CD14-positive monocyte (primary cell): ENCODE measurements around the gene MAMSTR. TPM values are rescaled to one million over a fixed set of nuclear protein-coding genes. Genes with fewer than 3 reads are reported as not detected.

Source experiments
- DNase-seq, 3 donors: peaks; one replicate each; pipeline ENCODE4 v3.0.0-alpha.2; 2011 to 2022
- H2AFZ ChIP-seq: 2 replicates; pipeline ENCODE4 v1.6.0; 2012; ENCODE audit warnings: mild to moderate bottlenecking, low read depth, low read length, inconsistent platforms; ENCODE audit not compliant: insufficient read depth, poor library complexity, severe bottlenecking
- H3K27ac ChIP-seq, 2 donors: 1 replicate in 1 of 2; 2 replicates in 1 of 2; pipeline ENCODE4 v1.5.1; 2012 to 2013; ENCODE audit warnings: low read length in 2 of 2, control low read depth in 1 of 2, inconsistent platforms in 1 of 2, low read depth in 1 of 2, mild to moderate bottlenecking in 1 of 2
- H3K27me3 ChIP-seq, 2 donors: one replicate each; pipeline versions ENCODE4 v1.6.0 to v1.6.1; 2011 to 2013; ENCODE audit warnings: low read length in 2 of 2; ENCODE audit not compliant: control insufficient read depth in 2 of 2, insufficient read depth in 2 of 2
- H3K36me3 ChIP-seq, 2 donors: replicated peaks in 1 of 2; 1 replicate in 1 of 2; 2 replicates in 1 of 2; pipeline versions ENCODE4 v1.5.1 to v1.6.1; 2012 to 2013; ENCODE audit warnings: low read length in 2 of 2, control low read depth in 1 of 2, inconsistent platforms in 1 of 2, mild to moderate bottlenecking in 1 of 2; ENCODE audit not compliant: insufficient read depth in 2 of 2, control insufficient read depth in 1 of 2
- H3K4me1 ChIP-seq, 2 donors: 1 replicate in 1 of 2; 2 replicates in 1 of 2; pipeline versions ENCODE4 v1.5.1 to v1.6.1; 2012 to 2013; ENCODE audit warnings: low read length in 2 of 2, control low read depth in 1 of 2, inconsistent platforms in 1 of 2, mild to moderate bottlenecking in 1 of 2, moderate library complexity in 1 of 2; ENCODE audit not compliant: insufficient read depth in 2 of 2, control insufficient read depth in 1 of 2
- H3K4me2 ChIP-seq: replicated peaks from 2 replicates; pipeline ENCODE3; 2012; ENCODE audit warnings: low read length, moderate library complexity, mild to moderate bottlenecking; ENCODE audit not compliant: poor library complexity, severe bottlenecking; ENCODE audit errors: extremely low read depth
- H3K4me3 ChIP-seq, 3 experiments: fragments of 200-600 bp in 1 of 3; sonication (generic) in 1 of 3; replicated peaks in 1 of 3; 1 replicate in 2 of 3; 2 replicates in 1 of 3; pipeline ENCODE4 v1.5.1; 2011 to 2013; ENCODE audit warnings: low read length in 3 of 3, mild to moderate bottlenecking in 3 of 3, control low read depth in 2 of 3, low read depth in 2 of 3, inconsistent platforms in 1 of 3, moderate library complexity in 1 of 3
- H3K79me2 ChIP-seq: 2 replicates; pipeline ENCODE4 v1.6.0; 2012; ENCODE audit warnings: mild to moderate bottlenecking, control low read depth, inconsistent platforms, low read length, moderate library complexity; ENCODE audit not compliant: insufficient read depth
- H3K9ac ChIP-seq: 2 replicates; pipeline ENCODE4 v1.6.0; 2017; ENCODE audit warnings: low read length, mild to moderate bottlenecking; ENCODE audit not compliant: insufficient read depth, poor library complexity, severe bottlenecking
- H3K9me3 ChIP-seq, 2 donors: replicated peaks in 1 of 2; 1 replicate in 1 of 2; 2 replicates in 1 of 2; pipeline versions ENCODE4 v1.5.1 to v1.6.1; 2012 to 2013; ENCODE audit warnings: low read length in 2 of 2, control low read depth in 1 of 2; ENCODE audit not compliant: control insufficient read depth in 1 of 2, insufficient read depth in 1 of 2
- H4K20me1 ChIP-seq: 2 replicates; pipeline ENCODE4 v1.6.0; 2012; ENCODE audit warnings: mild to moderate bottlenecking, low read length, control low read depth, moderate library complexity; ENCODE audit not compliant: insufficient read depth
- H3K27ac Mint-ChIP-seq, 7 donors: one replicate each; pipeline ENCODE4 v1.8.0; 2020; ENCODE audit warnings: mild to moderate bottlenecking in 7 of 7, mixed read lengths in 7 of 7, moderate library complexity in 6 of 7, inconsistent platforms in 2 of 7
- H3K27me3 Mint-ChIP-seq, 3 donors: one replicate each; pipeline ENCODE4 v1.8.0; 2021 to 2022; ENCODE audit warnings: low read depth in 3 of 3, mild to moderate bottlenecking in 3 of 3, mixed read lengths in 3 of 3, moderate library complexity in 3 of 3, inconsistent platforms in 1 of 3
- H3K36me3 Mint-ChIP-seq, 2 donors: one replicate each; pipeline ENCODE4 v1.8.0; 2020; ENCODE audit warnings: mixed read lengths in 2 of 2, inconsistent platforms in 1 of 2, mild to moderate bottlenecking in 1 of 2
- H3K4me1 Mint-ChIP-seq: one replicate; pipeline ENCODE4 v1.8.0; 2020; ENCODE audit warnings: mild to moderate bottlenecking, mixed read lengths
- H3K4me3 Mint-ChIP-seq, 2 donors: one replicate each; pipeline ENCODE4 v1.8.0; 2020; ENCODE audit warnings: mild to moderate bottlenecking in 2 of 2, mixed read lengths in 2 of 2, moderate library complexity in 1 of 2
- H3K9me3 Mint-ChIP-seq, 7 donors: one replicate each; pipeline ENCODE4 v1.8.0; 2020 to 2022; ENCODE audit warnings: mixed read lengths in 7 of 7, mild to moderate bottlenecking in 6 of 7, moderate library complexity in 6 of 7, inconsistent platforms in 2 of 7
- WGBS: methylation state at CpG from one replicate; pipeline ENCODE4 v1.1.5; 2013; ENCODE audit warnings: missing lambda C conversion rate; ENCODE audit not compliant: insufficient coverage; 5-methylcytosine and 5-hydroxymethylcytosine counted together
- intact Hi-C, 2 donors: fragments of 100-400 bp; cut with micrococcal nuclease; formaldehyde crosslinking; loops; one replicate each; pipeline versions ENCODE4 v1.15.0 to v1.15.1; 2023
- polyA plus RNA-seq, 3 donors: library from polyadenylated mRNA; depleted of rRNA in 1 of 3; unstranded in 2 of 3; stranded (reverse) in 1 of 3; fragments of 300-500 nt in 2 of 3; fragments of >200 nt in 1 of 3; fragmentation: Illumina TruSeq in 2 of 3; gene quantifications; 1 replicate in 2 of 3; 2 replicates in 1 of 3; pipeline ENCODE4 v1.2.3, GENCODE V29; 2012 to 2021
- TF ChIP-seq, protein P1 (sequence below): fragments of 200-600 bp; IDR thresholded peaks from one replicate; pipeline ENCODE4 v1.8.0; 2022; ENCODE audit warnings: antibody characterized with exemption, mild to moderate bottlenecking

The MAMSTR gene
- polyA plus RNA-seq, 3 donors, result 0.07 TPM; not detected in 2

- TF ChIP-seq, protein P1, sequence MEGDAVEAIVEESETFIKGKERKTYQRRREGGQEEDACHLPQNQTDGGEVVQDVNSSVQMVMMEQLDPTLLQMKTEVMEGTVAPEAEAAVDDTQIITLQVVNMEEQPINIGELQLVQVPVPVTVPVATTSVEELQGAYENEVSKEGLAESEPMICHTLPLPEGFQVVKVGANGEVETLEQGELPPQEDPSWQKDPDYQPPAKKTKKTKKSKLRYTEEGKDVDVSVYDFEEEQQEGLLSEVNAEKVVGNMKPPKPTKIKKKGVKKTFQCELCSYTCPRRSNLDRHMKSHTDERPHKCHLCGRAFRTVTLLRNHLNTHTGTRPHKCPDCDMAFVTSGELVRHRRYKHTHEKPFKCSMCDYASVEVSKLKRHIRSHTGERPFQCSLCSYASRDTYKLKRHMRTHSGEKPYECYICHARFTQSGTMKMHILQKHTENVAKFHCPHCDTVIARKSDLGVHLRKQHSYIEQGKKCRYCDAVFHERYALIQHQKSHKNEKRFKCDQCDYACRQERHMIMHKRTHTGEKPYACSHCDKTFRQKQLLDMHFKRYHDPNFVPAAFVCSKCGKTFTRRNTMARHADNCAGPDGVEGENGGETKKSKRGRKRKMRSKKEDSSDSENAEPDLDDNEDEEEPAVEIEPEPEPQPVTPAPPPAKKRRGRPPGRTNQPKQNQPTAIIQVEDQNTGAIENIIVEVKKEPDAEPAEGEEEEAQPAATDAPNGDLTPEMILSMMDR, result no peak
- peak in 2 of 3 donors; percentile 7 to 30 for DNase-seq
- WGBS, result 77% methylated on average over 6 of the region's 11 CpGs
- Mint-ChIP-seq H3K36me3 (no peaks in the 10 kb centered on the region), H3K4me3 (peak overlapping the region; percentile 40 to 48), H3K4me1 (peaks cover 13% of the 10 kb centered on the region), H3K27ac (peak overlapping the region in 1 of 7 donors; percentile 35), H3K27me3 (peaks cover 3 to 9% (median 7%) of the 10 kb centered on the region in 3 donors), H3K9me3 (peaks cover 0 to 3% (median 0%) of the 10 kb centered on the region in 7 donors)
- Histone ChIP-seq H3K27me3 (no peaks in the 10 kb centered on the region), H3K27ac (no peak overlapping the region), H3K36me3 (no peaks in the 10 kb centered on the region), H3K9ac (no peak overlapping the region), H3K9me3 (no peaks in the 10 kb centered on the region), H3K4me3 (peak overlapping the region in 1 of 3 experiments; percentile 26), H4K20me1 (no peaks in the 10 kb centered on the region), H2AFZ (peak overlapping the region; percentile 56), H3K4me2 (no peak overlapping the region), H3K79me2 (no peaks in the 10 kb centered on the region), H3K4me1 (no peaks in the 10 kb centered on the region)
- intact Hi-C loops, result no loop called here
Measured at GRCh38 chr19:48683349-48683748, 36.2 kb downstream of the MAMSTR start.

DNA sequence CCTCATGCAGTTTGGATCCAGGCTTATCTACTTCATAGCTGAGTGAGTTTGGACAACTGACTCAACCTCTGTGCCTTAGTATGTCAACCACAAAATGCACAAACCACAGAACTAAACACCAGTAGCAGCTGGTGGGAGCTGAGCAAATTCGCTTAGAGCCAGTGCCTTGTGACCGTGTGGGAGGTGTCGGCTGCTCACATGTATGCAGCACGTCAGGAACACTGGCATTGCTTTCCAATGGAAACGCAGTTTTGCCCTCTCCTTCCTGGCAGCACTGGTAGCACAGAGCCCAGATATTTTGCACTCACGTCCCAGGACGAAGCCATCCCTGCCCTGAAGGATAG, 38.4 kb downstream of the MAMSTR start:
- H3K9me3 Mint-ChIP-seq, result no peaks in the 10 kb centered on the region
- peaks cover 13% of the 10 kb centered on the region for H3K4me1 Mint-ChIP-seq
- H3K36me3 ChIP-seq, result no peaks in the 10 kb centered on the region
- H3K4me1 ChIP-seq, result no peaks in the 10 kb centered on the region
- intact Hi-C loops, result no loop called here
- 76% methylated on average over 6 of the region's 7 CpGs for WGBS
- H3K27ac ChIP-seq, result no peak overlapping the region
- H4K20me1 ChIP-seq, result no peaks in the 10 kb centered on the region
- no peaks in the 10 kb centered on the region for H3K79me2 ChIP-seq
- H3K9me3 ChIP-seq, result no peaks in the 10 kb centered on the region
- H3K4me2 ChIP-seq, result no peak overlapping the region
- H3K9ac ChIP-seq, result no peak overlapping the region
- H3K27me3 Mint-ChIP-seq, result peaks cover 1 to 10% (median 4%) of the 10 kb centered on the region in 3 donors
- TF ChIP-seq, protein P1, result no peak
- DNase-seq, result no peak
- H3K27me3 ChIP-seq, result no peaks in the 10 kb centered on the region
- H3K27ac Mint-ChIP-seq, result no peak overlapping the region
- H3K4me3 Mint-ChIP-seq, result no peak overlapping the region
- no peaks in the 10 kb centered on the region for H3K36me3 Mint-ChIP-seq
- H2AFZ ChIP-seq, result no peak overlapping the region
- no peak overlapping the region for H3K4me3 ChIP-seq
